Dendritic cell treated with granulocyte-macrophage colony-stimulating factor and Interleukin-4, amounts not matched to agents 40 ng/mL and 50 ng/mL, for 4 days (primary cell): ENCODE results near the gene FAM167B.

ENCODE experiments used
- H3K27ac Mint-ChIP-seq: one replicate; pipeline ENCODE4 v1.8.0; 2022; ENCODE audit warnings: mild to moderate bottlenecking, mixed read lengths
- H3K27me3 Mint-ChIP-seq: one replicate; pipeline ENCODE4 v1.8.0; 2022; ENCODE audit warnings: mild to moderate bottlenecking, mixed read lengths
- H3K36me3 Mint-ChIP-seq: one replicate; pipeline ENCODE4 v1.8.0; 2022; ENCODE audit warnings: low read depth, mixed read lengths
- H3K4me1 Mint-ChIP-seq: one replicate; pipeline ENCODE4 v1.8.0; 2022; ENCODE audit warnings: low read depth, mixed read lengths
- H3K4me3 Mint-ChIP-seq: one replicate; pipeline ENCODE4 v1.8.0; 2022; ENCODE audit warnings: mild to moderate bottlenecking, moderate library complexity, mixed read lengths
- H3K9me3 Mint-ChIP-seq: one replicate; pipeline ENCODE4 v1.8.0; 2022; ENCODE audit warnings: mixed read lengths
- intact Hi-C: fragments of 100-400 bp; cut with micrococcal nuclease; formaldehyde crosslinking; loops from one replicate; pipeline ENCODE4 v1.15.0; 2022

The FAM167B gene

DNA sequence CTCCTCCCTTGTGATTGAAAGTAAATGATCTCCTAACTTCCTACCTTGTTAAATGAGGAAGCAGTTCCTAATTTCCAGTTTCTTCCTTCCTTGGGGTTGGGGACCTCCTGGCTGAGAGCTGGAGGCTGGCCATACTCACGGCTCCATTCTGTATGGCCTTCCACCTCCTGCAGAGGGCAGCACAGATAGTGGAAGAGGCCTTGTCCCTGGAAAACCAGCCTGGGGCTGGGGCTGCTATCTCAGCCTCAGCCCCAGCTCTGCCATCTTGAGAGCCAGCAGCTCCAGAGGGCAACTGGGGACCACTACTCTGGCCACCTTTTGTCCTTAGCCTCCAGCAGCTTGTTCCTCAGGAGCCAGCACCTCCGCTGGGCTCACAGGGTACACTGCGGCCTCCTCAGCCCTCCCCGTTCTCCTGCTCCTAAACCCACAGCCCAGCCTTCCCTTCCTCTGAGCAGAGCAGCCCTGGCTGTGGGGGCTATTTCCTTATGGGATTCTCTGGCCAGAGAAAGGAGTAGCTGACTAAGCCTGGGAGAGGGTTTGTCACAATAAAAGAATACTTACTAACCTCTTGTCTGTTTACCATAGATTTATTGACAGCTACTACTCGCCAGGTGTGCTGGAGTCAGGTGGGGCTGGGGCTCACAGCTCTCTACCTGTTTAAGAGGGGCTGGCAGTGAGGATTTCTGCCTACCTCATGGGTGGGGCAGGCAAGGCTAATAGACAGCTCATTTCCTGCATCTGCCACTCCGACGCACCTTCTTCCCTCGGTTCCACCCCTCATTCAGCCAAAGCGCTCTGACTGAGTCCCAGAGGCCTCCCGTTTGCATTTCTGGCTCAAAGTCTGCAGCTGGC lies 31.2 kb upstream of the FAM167B start:
- H3K27me3 Mint-ChIP-seq = no peaks in the 10 kb centered on the region
- H3K4me3 Mint-ChIP-seq = no peak overlapping the region
- H3K36me3 Mint-ChIP-seq = peaks cover 77% of the 10 kb centered on the region
- H3K9me3 Mint-ChIP-seq = no peaks in the 10 kb centered on the region
- H3K4me1 Mint-ChIP-seq = peaks cover 33% of the 10 kb centered on the region
- H3K27ac Mint-ChIP-seq = peak overlapping the region; percentile 70
- intact Hi-C loops = loop anchor here (5.0 to 10.0 kb wide), 2 partner anchors 159 to 196 kb away; no protein-coding TSS in a partner anchor

DNA sequence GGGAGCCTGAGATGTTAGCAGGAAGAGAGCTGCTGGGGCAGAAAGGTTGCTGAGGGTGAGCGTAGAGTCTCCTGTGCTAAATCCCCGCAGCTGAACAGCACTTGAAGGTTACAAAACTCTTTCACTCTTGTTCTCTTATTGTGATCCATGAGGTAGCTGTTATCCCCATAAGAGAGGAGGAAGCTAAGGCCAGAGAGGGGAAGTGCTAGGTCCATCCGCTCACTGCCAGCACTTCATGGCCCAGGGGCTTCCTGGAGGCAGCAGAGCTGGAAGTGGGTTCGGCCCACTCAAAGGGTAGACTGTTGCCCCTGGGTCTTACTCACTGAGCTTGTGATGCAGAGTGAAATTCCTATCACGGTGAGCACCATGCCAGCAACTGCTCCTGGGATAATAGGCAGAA lies 30.5 kb upstream of the FAM167B start:
- H3K27me3 Mint-ChIP-seq = no peaks in the 10 kb centered on the region
- peak overlapping the region; percentile 70 for H3K27ac Mint-ChIP-seq
- intact Hi-C loops = loop anchor here (5.0 to 10.0 kb wide), 2 partner anchors 158 to 196 kb away; no protein-coding TSS in a partner anchor
- peaks cover 77% of the 10 kb centered on the region for H3K36me3 Mint-ChIP-seq
- H3K4me1 Mint-ChIP-seq = peaks cover 40% of the 10 kb centered on the region
- H3K9me3 Mint-ChIP-seq = no peaks in the 10 kb centered on the region
- no peak overlapping the region for H3K4me3 Mint-ChIP-seq

DNA sequence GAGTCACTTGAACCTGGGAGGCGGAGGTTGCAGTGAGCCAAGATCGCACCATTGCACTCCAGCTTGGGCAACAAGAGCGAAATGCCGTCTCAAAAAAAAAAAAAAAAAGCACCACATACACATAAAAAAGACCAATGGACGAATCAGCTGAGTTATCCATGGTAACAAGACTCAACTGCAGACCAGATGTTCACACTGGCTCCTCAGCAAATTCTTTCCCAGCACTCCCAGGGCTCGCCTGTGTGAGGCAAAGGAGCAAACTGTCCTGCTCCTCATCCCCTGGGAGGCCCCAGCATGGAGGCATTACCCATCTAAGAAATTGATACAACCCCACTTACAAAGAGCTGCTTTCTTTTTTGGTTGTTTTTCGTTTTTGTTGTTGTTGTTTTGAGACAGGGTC lies 28.0 kb upstream of the FAM167B start:
- Mint-ChIP-seq H3K36me3 (peaks cover 79% of the 10 kb centered on the region), H3K27me3 (no peaks in the 10 kb centered on the region), H3K27ac (no peak overlapping the region), H3K4me1 (peaks cover 58% of the 10 kb centered on the region), H3K4me3 (no peak overlapping the region), H3K9me3 (no peaks in the 10 kb centered on the region)
- intact Hi-C loops = loop anchor here (5.0 to 10.0 kb wide), 2 partner anchors 156 to 193 kb away; no protein-coding TSS in a partner anchor

DNA sequence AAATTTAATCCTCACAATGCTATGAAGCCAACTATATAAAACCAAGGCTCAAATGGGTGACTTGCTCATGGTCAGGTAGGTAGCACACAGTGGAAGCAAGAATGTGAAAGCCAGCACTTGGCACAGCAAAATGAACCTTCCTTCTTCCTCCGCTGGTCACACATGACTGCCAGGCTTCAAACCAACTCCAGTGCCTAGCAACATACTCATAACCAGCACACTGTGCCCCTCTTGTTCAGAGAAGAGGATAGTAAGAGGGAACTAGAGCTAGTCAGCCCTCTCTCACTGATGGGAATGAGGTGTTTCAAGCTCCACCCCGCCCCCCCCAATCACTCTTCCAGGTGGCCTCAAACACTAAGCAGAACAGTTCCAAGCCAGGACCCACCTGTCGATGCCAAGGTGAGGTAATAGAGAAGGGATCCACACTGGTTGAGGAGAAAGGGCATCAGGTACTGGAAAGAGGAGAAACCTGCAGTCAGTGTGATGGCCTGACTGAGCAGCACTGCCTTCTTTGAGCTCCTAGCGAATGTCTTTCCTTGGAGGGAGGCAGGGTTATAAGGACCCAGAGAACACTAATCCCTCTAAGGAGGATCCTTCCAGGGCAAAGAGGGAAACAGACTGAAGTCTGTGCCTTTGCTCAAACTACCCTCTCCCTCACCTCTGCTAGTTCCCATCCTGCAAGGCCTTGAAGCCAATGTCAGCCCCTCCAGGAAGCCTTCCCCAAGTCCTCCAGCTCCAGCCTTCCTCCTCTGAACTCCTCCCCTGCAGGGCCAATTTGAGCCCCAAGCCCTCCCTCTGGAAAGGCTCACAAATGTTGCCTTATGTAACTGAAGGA lies 26.1 kb upstream of the FAM167B start:
- H3K4me1 Mint-ChIP-seq = peaks cover 51% of the 10 kb centered on the region

DNA sequence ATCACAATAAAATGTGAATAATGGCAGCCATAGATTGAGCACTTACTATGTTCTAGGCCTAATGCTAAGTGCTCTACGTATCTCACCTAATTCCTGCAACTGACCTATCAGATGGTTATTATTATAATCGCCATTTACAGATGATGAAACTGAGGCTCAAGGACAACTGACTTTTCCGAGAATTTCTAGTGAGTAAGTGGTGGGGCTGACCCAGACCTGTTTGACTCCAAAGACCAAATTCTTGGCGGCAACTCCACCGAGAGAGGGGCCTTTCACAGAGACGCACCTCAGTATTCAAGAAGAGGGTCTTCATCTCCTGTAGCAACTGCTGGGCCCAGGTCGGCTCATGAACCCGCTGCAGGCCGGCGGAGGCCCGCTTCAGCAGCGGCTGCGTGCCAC lies 25.4 kb upstream of the FAM167B start:
- intact Hi-C loops = no loop called here
- no peaks in the 10 kb centered on the region for H3K27me3 Mint-ChIP-seq
- no peaks in the 10 kb centered on the region for H3K9me3 Mint-ChIP-seq
- H3K27ac Mint-ChIP-seq = peak overlapping the region; percentile 95
- peaks cover 79% of the 10 kb centered on the region for H3K36me3 Mint-ChIP-seq
- peak overlapping the region; percentile 96 for H3K4me3 Mint-ChIP-seq
- H3K4me1 Mint-ChIP-seq = peaks cover 45% of the 10 kb centered on the region

More for the DNA sequence above, 26.1 kb upstream of the FAM167B start:
- intact Hi-C loops = no loop called here
- peak overlapping the region; percentile 95 for H3K27ac Mint-ChIP-seq
- no peaks in the 10 kb centered on the region for H3K27me3 Mint-ChIP-seq
- peak overlapping the region; percentile 96 for H3K4me3 Mint-ChIP-seq
- H3K9me3 Mint-ChIP-seq = no peaks in the 10 kb centered on the region
- peaks cover 79% of the 10 kb centered on the region for H3K36me3 Mint-ChIP-seq

DNA sequence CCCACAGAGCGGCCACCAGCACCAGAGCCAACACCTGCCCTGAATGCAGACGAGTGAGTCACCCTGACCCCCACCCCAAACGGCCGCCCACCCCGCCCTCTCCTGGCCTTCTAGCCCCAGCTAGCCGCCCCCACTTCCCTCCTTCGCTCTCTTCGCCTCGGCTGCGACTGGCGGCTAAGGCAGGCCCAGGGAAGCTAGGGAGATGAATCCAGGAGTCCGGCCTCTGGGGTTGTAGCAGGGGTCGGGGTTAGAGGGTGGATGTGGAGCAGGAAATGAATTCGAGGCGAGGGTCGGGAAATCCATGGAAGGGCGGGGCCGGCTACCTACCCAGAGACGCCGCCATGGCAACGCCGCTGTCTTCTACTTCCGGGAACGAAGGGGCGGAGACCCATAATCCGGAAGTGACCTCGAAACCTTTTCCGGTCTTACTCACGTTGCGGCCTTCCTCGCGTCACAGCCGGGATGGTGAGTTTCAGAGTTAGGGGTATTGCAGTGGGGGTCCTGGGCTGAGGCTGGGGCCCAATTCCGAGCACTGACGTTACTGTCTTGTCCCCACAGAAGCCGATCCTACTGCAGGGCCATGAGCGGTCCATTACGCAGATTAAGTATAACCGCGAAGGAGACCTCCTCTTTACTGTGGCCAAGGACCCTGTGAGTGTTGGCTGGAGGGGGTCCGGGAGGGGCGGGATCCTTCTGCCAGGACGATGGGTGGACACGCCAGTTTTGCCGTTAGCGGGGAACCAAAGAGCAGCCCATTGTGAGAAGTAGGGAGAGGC lies 24.9 kb upstream of the FAM167B start, which contains the start of the genes EIF3I and TMEM234:
Gene EIF3I (plus strand): TSS at position 428 of the 776 bp plus-strand sequence. CDS start 35 bp downstream, at position 463.
Gene TMEM234 (minus strand): TSS at position 374 of the 776 bp plus-strand sequence. CDS start 31 bp downstream, at position 343.
- peaks cover 39% of the 10 kb centered on the region for H3K4me1 Mint-ChIP-seq
- H3K36me3 Mint-ChIP-seq = peaks cover 79% of the 10 kb centered on the region
- no peaks in the 10 kb centered on the region for H3K9me3 Mint-ChIP-seq
- peak within 1 kb of the TSS; percentile 95 for H3K27ac Mint-ChIP-seq
- H3K4me3 Mint-ChIP-seq = peak within 1 kb of the TSS; percentile 96
- intact Hi-C loops = loop anchor here (2.0 kb wide), 1 partner anchor 19 kb away; no protein-coding TSS in a partner anchor
- no peaks in the 10 kb centered on the region for H3K27me3 Mint-ChIP-seq

DNA sequence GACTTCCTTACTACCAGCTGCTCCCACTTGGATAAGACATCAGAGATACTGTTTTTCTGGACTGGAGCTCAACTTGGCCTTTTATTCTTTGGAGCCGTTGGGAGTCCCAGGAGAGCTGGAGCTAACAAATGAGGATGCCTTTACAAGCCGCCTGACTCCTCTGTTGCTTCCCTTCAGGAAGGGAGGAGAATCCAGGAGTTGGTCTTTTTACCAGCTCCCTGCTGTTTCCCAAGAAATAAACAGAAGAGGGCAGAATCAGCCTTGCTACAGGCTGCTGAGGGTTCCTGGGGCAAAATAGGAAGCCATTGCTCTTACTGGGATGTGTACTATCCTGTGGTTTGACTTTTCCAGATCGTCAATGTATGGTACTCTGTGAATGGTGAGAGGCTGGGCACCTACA lies 23.3 kb upstream of the FAM167B start:
- H3K27me3 Mint-ChIP-seq = no peaks in the 10 kb centered on the region
- peaks cover 35% of the 10 kb centered on the region for H3K4me1 Mint-ChIP-seq
- intact Hi-C loops = loop anchor here (2.0 kb wide), 1 partner anchor 17 kb away; no protein-coding TSS in a partner anchor
- H3K27ac Mint-ChIP-seq = peak overlapping the region; percentile 95
- no peak overlapping the region for H3K4me3 Mint-ChIP-seq
- no peaks in the 10 kb centered on the region for H3K9me3 Mint-ChIP-seq
- H3K36me3 Mint-ChIP-seq = peaks cover 79% of the 10 kb centered on the region

DNA sequence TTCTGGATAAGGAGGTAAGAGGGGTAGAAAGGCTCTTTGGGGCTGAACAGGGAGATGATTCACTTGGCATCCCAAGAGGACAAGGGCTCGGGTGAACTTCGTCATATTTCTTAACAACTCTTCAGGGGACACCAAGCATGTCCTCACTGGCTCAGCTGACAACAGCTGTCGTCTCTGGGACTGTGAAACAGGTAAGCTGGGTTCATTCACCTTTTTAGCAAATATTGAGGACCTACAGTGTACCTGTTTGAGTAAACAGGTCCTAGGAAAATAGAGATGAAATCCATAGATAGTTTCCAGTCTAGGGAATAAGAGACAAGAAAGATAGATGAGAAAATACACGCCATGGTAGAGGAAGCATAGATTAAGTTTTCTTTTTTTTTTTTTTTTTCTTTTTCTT lies 22.7 kb upstream of the FAM167B start:
- intact Hi-C loops = no loop called here
- peak overlapping the region; percentile 10 for H3K27ac Mint-ChIP-seq
- no peaks in the 10 kb centered on the region for H3K27me3 Mint-ChIP-seq
- H3K9me3 Mint-ChIP-seq = no peaks in the 10 kb centered on the region
- H3K4me3 Mint-ChIP-seq = no peak overlapping the region
- H3K4me1 Mint-ChIP-seq = peaks cover 35% of the 10 kb centered on the region
- peaks cover 79% of the 10 kb centered on the region for H3K36me3 Mint-ChIP-seq

DNA sequence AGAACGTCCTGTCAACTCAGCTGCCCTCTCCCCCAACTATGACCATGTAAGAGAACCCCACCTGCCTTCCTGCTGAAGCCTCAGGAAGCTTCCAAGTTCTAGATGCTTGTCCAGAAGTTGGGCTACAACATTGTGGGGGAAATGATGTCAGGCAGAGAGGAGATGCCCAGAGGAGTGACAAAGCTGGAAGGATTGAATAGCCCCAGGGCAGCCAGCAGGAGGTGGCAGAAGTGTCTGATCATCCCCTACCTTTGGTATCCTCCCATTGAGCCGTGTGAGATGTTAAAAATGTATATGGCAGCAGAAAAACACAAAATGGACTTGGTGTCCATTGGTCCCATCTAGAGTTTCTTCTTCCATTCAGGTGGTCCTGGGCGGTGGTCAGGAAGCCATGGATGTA lies 18.3 kb upstream of the FAM167B start:
- peaks cover 5% of the 10 kb centered on the region for H3K4me1 Mint-ChIP-seq
- H3K27me3 Mint-ChIP-seq = no peaks in the 10 kb centered on the region
- intact Hi-C loops = no loop called here
- H3K36me3 Mint-ChIP-seq = peaks cover 87% of the 10 kb centered on the region
- no peak overlapping the region for H3K27ac Mint-ChIP-seq
- no peaks in the 10 kb centered on the region for H3K9me3 Mint-ChIP-seq
- no peak overlapping the region for H3K4me3 Mint-ChIP-seq

DNA sequence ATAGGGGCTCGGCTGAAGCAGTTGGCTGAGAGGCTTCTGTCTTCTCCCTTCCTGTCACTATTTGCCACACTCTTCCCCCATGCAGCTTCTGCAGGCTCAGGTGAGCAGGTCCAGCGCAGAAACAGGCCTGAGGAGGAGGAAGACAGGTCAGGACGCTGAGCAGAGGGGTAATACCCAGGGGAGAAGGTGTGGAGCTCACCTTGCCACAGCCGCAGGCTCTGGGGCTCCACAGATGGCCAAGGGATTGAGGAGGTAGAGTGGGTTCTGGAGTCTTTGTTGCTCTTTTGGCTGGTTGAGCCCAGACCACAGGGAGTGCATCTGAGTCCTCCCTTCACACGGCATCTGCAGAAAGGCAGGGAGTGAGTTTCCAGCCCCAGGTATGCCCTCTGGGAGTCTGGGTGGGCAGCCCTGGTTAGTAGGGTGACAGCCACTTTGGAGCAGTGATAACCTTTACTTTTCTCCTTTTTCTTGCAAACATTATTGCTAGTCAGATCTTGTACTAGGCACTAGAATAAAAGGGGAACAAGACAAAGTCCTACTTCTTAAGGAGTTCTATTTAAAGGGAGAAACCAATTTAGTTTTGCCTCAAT lies 15.1 kb upstream of the FAM167B start:
- Mint-ChIP-seq H3K4me1 (no peaks in the 10 kb centered on the region), H3K36me3 (peaks cover 56% of the 10 kb centered on the region), H3K27ac (no peak overlapping the region), H3K27me3 (no peaks in the 10 kb centered on the region), H3K4me3 (no peak overlapping the region), H3K9me3 (no peaks in the 10 kb centered on the region)
- intact Hi-C loops = no loop called here

DNA sequence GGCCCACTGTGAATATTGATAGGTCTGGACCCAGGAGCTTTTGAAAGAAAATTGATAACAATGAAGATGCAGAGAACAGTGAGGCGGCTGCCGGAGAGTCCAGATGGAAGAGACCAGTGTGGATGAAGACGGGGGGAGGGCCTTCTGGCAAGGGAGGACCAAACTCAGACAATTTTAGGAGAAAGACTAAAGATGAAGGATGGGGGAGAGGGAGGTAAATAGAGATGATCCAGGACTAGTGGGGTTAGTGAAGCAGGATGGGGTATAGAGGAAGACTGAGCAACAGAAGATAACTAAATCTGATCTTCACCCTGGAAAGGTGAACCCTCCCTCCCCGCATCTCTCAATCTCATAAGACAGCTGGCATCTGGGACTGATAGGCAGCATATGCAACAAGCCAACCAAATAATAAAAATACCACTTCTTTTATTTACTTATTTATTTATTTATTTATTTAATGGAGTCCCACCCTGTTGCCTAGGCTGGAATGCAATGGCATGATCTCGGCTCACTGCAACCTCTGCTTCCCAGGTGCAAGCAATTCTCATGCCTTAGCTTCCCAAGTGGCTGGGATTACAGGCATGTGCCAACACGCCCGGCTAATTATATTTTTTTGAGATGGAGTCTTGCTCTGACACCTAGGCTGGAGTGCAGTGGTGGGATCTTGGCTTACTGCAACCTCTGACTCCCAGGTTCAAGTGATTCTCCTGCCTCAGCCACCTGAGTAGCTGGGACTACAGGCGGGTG lies 14.3 kb upstream of the FAM167B start:
- Mint-ChIP-seq H3K4me1 (no peaks in the 10 kb centered on the region), H3K27me3 (no peaks in the 10 kb centered on the region), H3K36me3 (peaks cover 48% of the 10 kb centered on the region), H3K9me3 (no peaks in the 10 kb centered on the region), H3K4me3 (no peak overlapping the region), H3K27ac (no peak overlapping the region)
- intact Hi-C loops = no loop called here

DNA sequence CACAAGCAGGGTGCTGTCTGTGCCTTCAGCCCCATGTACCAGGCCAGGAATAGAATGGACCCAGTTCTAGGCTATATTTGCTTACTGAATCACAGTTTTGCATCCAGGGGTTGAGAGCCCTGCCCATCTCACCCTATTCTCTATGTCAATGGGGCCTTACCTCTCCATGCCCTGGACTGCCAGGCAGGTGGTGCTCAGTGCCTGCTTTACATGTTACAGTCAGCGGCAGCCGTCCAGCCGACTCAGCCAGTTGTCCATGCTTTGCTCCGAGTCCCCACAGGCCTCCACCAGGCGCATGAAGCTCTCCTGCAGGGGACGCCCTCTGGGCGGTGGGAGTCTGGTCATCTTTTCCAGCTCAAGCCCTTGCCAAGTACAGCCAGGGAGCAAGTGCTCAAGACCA lies 12.2 kb upstream of the FAM167B start:
- H3K27ac Mint-ChIP-seq = no peak overlapping the region
- H3K4me3 Mint-ChIP-seq = no peak overlapping the region
- no peaks in the 10 kb centered on the region for H3K9me3 Mint-ChIP-seq
- H3K27me3 Mint-ChIP-seq = peaks cover 9% of the 10 kb centered on the region
- intact Hi-C loops = no loop called here
- H3K36me3 Mint-ChIP-seq = peaks cover 28% of the 10 kb centered on the region
- H3K4me1 Mint-ChIP-seq = no peaks in the 10 kb centered on the region
